IMR-90 (cell line): Measurements from ENCODE around the gene KLK1. TPM values are rescaled to one million over a fixed set of nuclear protein-coding genes. Genes with fewer than 3 reads are reported as not detected.

Experiments used
- ATAC-seq: fragments of 200-7000 bp; cut with Tn5 transposase; 2 replicates; pipeline ENCODE4 v1.9.1; 2020; ENCODE audit warnings: low read depth, mild to moderate bottlenecking, moderate library complexity
- BruUV-seq: library from RNA; stranded (reverse); fragments of 400-500 nt; replicated peaks from 2 replicates; lab custom pipeline; 2021; lab: Mats Ljungman, UMichigan
- CTCF ChIA-PET: fragments of 300-600 bp; formaldehyde crosslinking; extraction: SDS; loops from one replicate; lab custom pipeline; 2021; ENCODE audit warnings: antibody characterized with exemption; lab: Yijun Ruan, JAX
- POLR2A ChIA-PET: fragments of 300-600 bp; sonication (Branson Sonifier 250); formaldehyde crosslinking; loops from one replicate; lab custom pipeline; 2022; ENCODE audit warnings: antibody characterized with exemption; ENCODE audit not compliant: unreplicated experiment; lab: Charles Lee
- DNase-seq: peaks from one replicate; pipeline ENCODE4 v3.0.0; 2013
- H2AFZ ChIP-seq: replicated peaks from 2 replicates; pipeline ENCODE3; 2013; ENCODE audit warnings: low read length, mild to moderate bottlenecking; ENCODE audit not compliant: poor library complexity
- H2AK5ac ChIP-seq: 2 replicates; pipeline ENCODE4 v1.6.1; 2013; ENCODE audit warnings: low read depth, low read length, inconsistent platforms
- H2AK9ac ChIP-seq: replicated peaks from 2 replicates; pipeline ENCODE3; 2013; ENCODE audit warnings: mild to moderate bottlenecking, low read depth, low read length, moderate library complexity; ENCODE audit not compliant: poor library complexity
- H2BK120ac ChIP-seq: 2 replicates; pipeline ENCODE4 v1.6.1; 2013; ENCODE audit warnings: low read depth, low read length, inconsistent platforms
- H2BK15ac ChIP-seq: 3 replicates; pipeline ENCODE4 v1.6.1; 2013; ENCODE audit warnings: low read depth, low read length, inconsistent platforms
- H2BK20ac ChIP-seq: 2 replicates; pipeline ENCODE4 v1.6.1; 2013; ENCODE audit warnings: low read depth, mild to moderate bottlenecking, inconsistent platforms, low read length, moderate library complexity
- H2BK5ac ChIP-seq: 2 replicates; pipeline ENCODE4 v1.6.1; 2013; ENCODE audit warnings: mild to moderate bottlenecking, low read depth, low read length, inconsistent platforms; ENCODE audit not compliant: poor library complexity, severe bottlenecking
- H3K14ac ChIP-seq: replicated peaks from 2 replicates; pipeline ENCODE4 v1.6.1; 2013; ENCODE audit warnings: low read depth, low read length, inconsistent platforms
- H3K18ac ChIP-seq: 2 replicates; pipeline ENCODE4 v1.6.1; 2013; ENCODE audit warnings: low read depth, low read length, control low read depth
- H3K23ac ChIP-seq: 2 replicates; pipeline ENCODE4 v1.6.1; 2013; ENCODE audit warnings: low read depth, low read length, inconsistent platforms
- H3K27ac ChIP-seq: 2 replicates; pipeline ENCODE4 v1.5.1; 2013; ENCODE audit warnings: mild to moderate bottlenecking, control low read depth, low read length; ENCODE audit not compliant: insufficient read depth
- H3K27me3 ChIP-seq: 2 replicates; pipeline ENCODE4 v1.6.1; 2013; ENCODE audit warnings: low read length; ENCODE audit not compliant: control insufficient read depth, insufficient read depth
- H3K36me3 ChIP-seq: 2 replicates; pipeline ENCODE4 v1.6.1; 2013; ENCODE audit warnings: low read length, mixed read lengths; ENCODE audit not compliant: control insufficient read depth, insufficient read depth
- H3K4ac ChIP-seq: 2 replicates; pipeline ENCODE4 v1.6.1; 2013; ENCODE audit warnings: low read depth, low read length, inconsistent platforms
- H3K4me1 ChIP-seq: 2 replicates; pipeline ENCODE4 v1.6.1; 2013; ENCODE audit warnings: low read length, mixed read lengths; ENCODE audit not compliant: control insufficient read depth, insufficient read depth
- H3K4me2 ChIP-seq: 2 replicates; pipeline ENCODE4 v1.6.1; 2013; ENCODE audit warnings: low read depth, mild to moderate bottlenecking, control low read depth, low read length, moderate library complexity
- H3K4me3 ChIP-seq: 2 replicates; pipeline ENCODE4 v1.5.1; 2013; ENCODE audit warnings: low read depth, mild to moderate bottlenecking, control low read depth, low read length, moderate library complexity; ENCODE audit not compliant: insufficient read depth
- H3K56ac ChIP-seq: 2 replicates; pipeline ENCODE4 v1.6.1; 2013; ENCODE audit warnings: low read length, inconsistent platforms; ENCODE audit not compliant: insufficient read depth; ENCODE audit errors: extremely low read depth
- H3K79me1 ChIP-seq, 2 experiments: 2 replicates each; pipeline ENCODE4 v1.6.1; 2013; ENCODE audit warnings: low read length in 2 of 2, inconsistent platforms in 1 of 2, low read depth in 1 of 2
- H3K9ac ChIP-seq: 2 replicates; pipeline ENCODE4 v1.6.1; 2013; ENCODE audit warnings: low read depth, low read length, control low read depth
- H3K9me1 ChIP-seq: 2 replicates; pipeline ENCODE4 v1.6.1; 2013; ENCODE audit warnings: low read length, inconsistent platforms; ENCODE audit not compliant: insufficient read depth
- H3K9me3 ChIP-seq: 2 replicates; pipeline ENCODE4 v1.6.1; 2013; ENCODE audit warnings: low read length; ENCODE audit not compliant: control insufficient read depth, insufficient read depth
- H4K20me1 ChIP-seq: 2 replicates; pipeline ENCODE4 v1.6.1; 2013; ENCODE audit warnings: low read length, inconsistent platforms; ENCODE audit not compliant: insufficient read depth
- H4K5ac ChIP-seq: 2 replicates; pipeline ENCODE4 v1.6.1; 2013; ENCODE audit warnings: mild to moderate bottlenecking, low read depth, low read length, control low read depth
- H4K8ac ChIP-seq, 2 experiments: 2 replicates each; pipeline ENCODE4 v1.6.1; 2013; ENCODE audit warnings: low read depth in 2 of 2, low read length in 2 of 2, control low read depth in 1 of 2, inconsistent platforms in 1 of 2
- H4K91ac ChIP-seq: 2 replicates; pipeline ENCODE4 v1.6.1; 2013; ENCODE audit warnings: low read depth, low read length, inconsistent platforms; ENCODE audit not compliant: insufficient read depth
- BHLHE40 ChIP-seq: fragments of 150-350 bp; IDR thresholded peaks from 2 replicates; pipeline ENCODE4 v1.6.1; 2016; ENCODE audit warnings: mild to moderate bottlenecking, low read depth, low read length
- CEBPB ChIP-seq: IDR thresholded peaks from 2 replicates; pipeline ENCODE4 v1.6.1; 2012; ENCODE audit warnings: low read depth, low read length, improper control_type of control experiment
- CHD1 ChIP-seq: IDR thresholded peaks from 2 replicates; pipeline ENCODE4 v1.6.1; 2012; ENCODE audit warnings: low read depth, low read length, improper control_type of control experiment
- CTCF ChIP-seq: conservative IDR thresholded peaks from 2 replicates; pipeline ENCODE4 v1.5.1; 2012; ENCODE audit warnings: mild to moderate bottlenecking, low read depth, low read length, improper control_type of control experiment
- FOS ChIP-seq: fragments of 150-350 bp; IDR thresholded peaks from 2 replicates; pipeline ENCODE4 v1.6.1; 2016; ENCODE audit warnings: low read depth, low read length
- MAFK ChIP-seq: IDR thresholded peaks from 2 replicates; pipeline ENCODE4 v1.6.1; 2012; ENCODE audit warnings: low read depth, low read length, improper control_type of control experiment
- MAZ ChIP-seq: IDR thresholded peaks from 2 replicates; pipeline ENCODE4 v1.6.1; 2012; ENCODE audit warnings: low read depth, mild to moderate bottlenecking, low read length, improper control_type of control experiment, moderate library complexity, borderline replicate concordance
- MXI1 ChIP-seq: IDR thresholded peaks from 2 replicates; pipeline ENCODE4 v1.6.1; 2012; ENCODE audit warnings: low read depth, mild to moderate bottlenecking, low read length, moderate library complexity, borderline replicate concordance
- NFE2L2 ChIP-seq: fragments of 150-350 bp; IDR thresholded peaks from 2 replicates; pipeline ENCODE4 v1.6.1; 2016; ENCODE audit warnings: low read depth, mild to moderate bottlenecking, low read length
- POLR2A ChIP-seq: IDR thresholded peaks from 2 replicates; pipeline ENCODE4 v1.6.1; 2012; ENCODE audit warnings: mild to moderate bottlenecking, low read depth, low read length
- RAD21 ChIP-seq: IDR thresholded peaks from 2 replicates; pipeline ENCODE4 v1.6.1; 2012; ENCODE audit warnings: low read length, improper control_type of control experiment
- RCOR1 ChIP-seq: IDR thresholded peaks from 2 replicates; pipeline ENCODE4 v1.6.1; 2012; ENCODE audit warnings: mild to moderate bottlenecking, low read length, improper control_type of control experiment; ENCODE audit not compliant: insufficient replicate concordance
- RFX5 ChIP-seq: IDR thresholded peaks from 2 replicates; pipeline ENCODE4 v1.8.0; 2012; ENCODE audit warnings: low read depth, mild to moderate bottlenecking, low read length, moderate library complexity
- SMC3 ChIP-seq: fragments of 150-350 bp; IDR thresholded peaks from 2 replicates; pipeline ENCODE4 v1.6.1; 2016; ENCODE audit warnings: low read depth, mild to moderate bottlenecking, antibody characterized with exemption, low read length, moderate library complexity
- WGBS, 2 experiments: methylation state at CpG; one replicate each; pipeline versions ENCODE4 v1.1.5 to v1.1.7; 2013; ENCODE audit warnings: missing lambda C conversion rate in 2 of 2; ENCODE audit not compliant: insufficient read length in 1 of 2; ENCODE audit errors: extremely low coverage in 2 of 2; 5-methylcytosine and 5-hydroxymethylcytosine counted together
- dilution Hi-C: fragments of 300-500 bp; cut with HindIII; formaldehyde crosslinking; loops from one replicate; pipeline ENCODE4 v1.14.3; 2018; ENCODE audit warnings: low sequenced_read_pairs; ENCODE audit not compliant: unreplicated experiment
- in situ Hi-C: fragments of 300-500 bp; cut with MboI; formaldehyde crosslinking; loops from 3 replicates; pipeline ENCODE4 v1.14.3; 2019; ENCODE audit warnings: low sequenced_read_pairs, inconsistent platforms, mixed read lengths
- intact Hi-C: fragments of 100-400 bp; cut with micrococcal nuclease; formaldehyde crosslinking; loops from 2 replicates; pipeline ENCODE4 v1.10.0; 2022
- polyA plus RNA-seq, 3 experiments: library from polyadenylated mRNA; depleted of rRNA; stranded (reverse); fragments of >200 nt; gene quantifications; 2 replicates each; pipeline ENCODE4 v1.2.3, GENCODE V29; 2012; ENCODE audit warnings: low replicate concordance in 1 of 3
- total RNA-seq: library from RNA; depleted of rRNA; stranded (reverse); fragments of >200 nt; gene quantifications from 2 replicates; pipeline ENCODE4 v1.2.3, GENCODE V29; 2012
- TF ChIP-seq, protein P1 (sequence below): fragments of 150-350 bp; IDR thresholded peaks from 2 replicates; pipeline ENCODE4 v1.6.1; 2016; ENCODE audit warnings: low read depth, mild to moderate bottlenecking, low read length, moderate library complexity, borderline replicate concordance
- TF ChIP-seq, protein P2 (sequence below): fragments of 150-350 bp; IDR thresholded peaks from 2 replicates; pipeline ENCODE4 v1.6.1; 2017; ENCODE audit warnings: mild to moderate bottlenecking, antibody characterized with exemption, low read length, low read depth

KLK1 gene
- total and polyA plus RNA-seq, 2 of the 4 experiments (the other 2 are of a cell fraction), result not detected

DNA sequence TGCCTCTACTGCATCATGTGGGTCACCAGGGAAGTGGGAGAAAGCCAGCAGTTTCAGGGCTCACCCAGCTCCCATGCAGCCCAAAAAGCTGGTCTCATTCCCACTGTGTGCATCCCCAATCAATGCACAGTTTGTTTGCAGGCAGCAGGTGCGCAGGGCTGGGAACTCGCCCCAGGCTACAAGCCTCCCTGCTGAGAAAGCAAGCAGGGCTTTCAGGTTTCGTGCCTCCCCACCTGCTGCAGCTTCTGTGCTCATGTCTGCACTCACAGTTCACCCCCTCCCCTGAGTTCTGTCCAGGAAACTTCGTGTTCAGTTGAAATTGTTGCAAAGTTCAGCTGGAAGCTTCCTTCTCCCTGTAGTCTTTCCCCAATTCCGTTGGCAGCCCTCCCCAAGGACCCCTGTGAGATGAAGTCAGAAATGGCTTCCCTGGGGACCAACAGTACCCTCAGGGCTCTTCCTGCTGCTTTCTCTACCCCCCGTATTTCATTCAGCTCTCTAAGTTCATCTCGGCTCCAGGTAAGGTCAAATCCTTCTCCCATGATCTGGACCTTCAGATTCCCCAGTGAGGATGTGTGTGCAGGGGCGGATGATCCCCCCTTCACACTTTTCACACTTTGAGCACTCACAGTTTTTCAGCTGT lies 20.8 kb upstream of the KLK1 start:
- H2AFZ ChIP-seq, result no peak overlapping the region
- ATAC-seq (no peak), DNase-seq (no peak)
- H2AK9ac ChIP-seq, result no peak overlapping the region
- POLR2A ChIA-PET, result no interaction called here
- CTCF ChIA-PET, result no interaction called here
- H3K4ac ChIP-seq, result no peak overlapping the region
- no peak overlapping the region for H3K14ac ChIP-seq
- no peak overlapping the region for H2BK20ac ChIP-seq
- WGBS, 2 experiments, result no CpG with 5 or more reads among the region's 8 CpGs
- H3K4me3 ChIP-seq, result no peak overlapping the region
- no peaks in the 10 kb centered on the region for H3K36me3 ChIP-seq
- no peak overlapping the region for H3K56ac ChIP-seq
- no peaks in the 10 kb centered on the region for H3K9me3 ChIP-seq
- H3K79me1 ChIP-seq, result no peaks in the 10 kb centered on the region
- no peak overlapping the region for H2AK5ac ChIP-seq
- TF ChIP-seq POLR2A, result no peak
- no peak for TF ChIP-seq MXI1
- no peak for TF ChIP-seq CEBPB
- TF ChIP-seq MAZ, result no peak
- no peak for TF ChIP-seq FOS
- no peak for TF ChIP-seq NFE2L2
- no peak for TF ChIP-seq MAFK
- no peak for TF ChIP-seq RCOR1
- TF ChIP-seq, protein P1, sequence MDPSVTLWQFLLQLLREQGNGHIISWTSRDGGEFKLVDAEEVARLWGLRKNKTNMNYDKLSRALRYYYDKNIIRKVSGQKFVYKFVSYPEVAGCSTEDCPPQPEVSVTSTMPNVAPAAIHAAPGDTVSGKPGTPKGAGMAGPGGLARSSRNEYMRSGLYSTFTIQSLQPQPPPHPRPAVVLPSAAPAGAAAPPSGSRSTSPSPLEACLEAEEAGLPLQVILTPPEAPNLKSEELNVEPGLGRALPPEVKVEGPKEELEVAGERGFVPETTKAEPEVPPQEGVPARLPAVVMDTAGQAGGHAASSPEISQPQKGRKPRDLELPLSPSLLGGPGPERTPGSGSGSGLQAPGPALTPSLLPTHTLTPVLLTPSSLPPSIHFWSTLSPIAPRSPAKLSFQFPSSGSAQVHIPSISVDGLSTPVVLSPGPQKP, result no peak
- TF ChIP-seq CHD1, result no peak
- no peak for TF ChIP-seq RAD21
- no peak for TF ChIP-seq SMC3
- TF ChIP-seq, protein P2, sequence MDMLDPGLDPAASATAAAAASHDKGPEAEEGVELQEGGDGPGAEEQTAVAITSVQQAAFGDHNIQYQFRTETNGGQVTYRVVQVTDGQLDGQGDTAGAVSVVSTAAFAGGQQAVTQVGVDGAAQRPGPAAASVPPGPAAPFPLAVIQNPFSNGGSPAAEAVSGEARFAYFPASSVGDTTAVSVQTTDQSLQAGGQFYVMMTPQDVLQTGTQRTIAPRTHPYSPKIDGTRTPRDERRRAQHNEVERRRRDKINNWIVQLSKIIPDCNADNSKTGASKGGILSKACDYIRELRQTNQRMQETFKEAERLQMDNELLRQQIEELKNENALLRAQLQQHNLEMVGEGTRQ, result no peak
- no peak for TF ChIP-seq RFX5
- TF ChIP-seq BHLHE40, result no peak
- TF ChIP-seq CTCF, result no peak
- no peak overlapping the region for H2BK5ac ChIP-seq
- H3K4me1 ChIP-seq, result no peaks in the 10 kb centered on the region
- no peaks in the 10 kb centered on the region for H4K20me1 ChIP-seq
- H2BK15ac ChIP-seq, result no peak overlapping the region
- H4K91ac ChIP-seq, result no peak overlapping the region
- H3K4me2 ChIP-seq, result no peak overlapping the region
- H3K23ac ChIP-seq, result no peak overlapping the region
- BruUV-seq, result no TSS peak
- H3K9me1 ChIP-seq, result no peaks in the 10 kb centered on the region
- dilution Hi-C loops (no loop called here), in situ Hi-C loops (no loop called here), intact Hi-C loops (no loop called here)
- no peak overlapping the region for H3K27ac ChIP-seq
- no peak overlapping the region for H3K18ac ChIP-seq
- H2BK120ac ChIP-seq, result no peak overlapping the region
- no peak overlapping the region for H4K8ac ChIP-seq
- no peaks in the 10 kb centered on the region; the same call in 1 of the 2 replicates for H3K27me3 ChIP-seq
- H3K9ac ChIP-seq, result no peak overlapping the region
- H4K5ac ChIP-seq, result no peak overlapping the region
